ENCODE data around the gene CAMK1D. TPM values are rescaled to one million over a fixed set of nuclear protein-coding genes. Genes with fewer than 3 reads are reported as not detected.

Gene CAMK1D
- total and polyA plus RNA-seq, 2 of the 8 experiments (the other 6 are each of a cell fraction or from before 2014, with no cell fraction given) = 3.5 to 10.6 TPM

- no peak for TF ChIP-seq POU5F1 (IDR thresholded peaks at IDR 0.05; ENCODE audit: low read depth, low read length)
- no peak for TF ChIP-seq MAX (IDR thresholded peaks at IDR 0.05)
- TF ChIP-seq CBX5 (IDR thresholded peaks at IDR 0.05; ENCODE audit: low read depth, low read length) = no peak
- TF ChIP-seq RAD21 (IDR thresholded peaks at IDR 0.05 in 1 of 2, conservative IDR thresholded peaks at IDR 0.05 in 1 of 2; ENCODE audit: low read depth in 2 of 2, low read length in 2 of 2) = no peak
These were observed 70.0 kb downstream of the CAMK1D start (continued) for GRCh38 chr10:12419262-12419847.

Data from H1 (cell line).